WERI-Rb-1 (cell line): ENCODE data around the gene IQGAP1.

Experiments
- DNase-seq: peaks from one replicate; pipeline ENCODE4 v3.0.0-alpha.2; 2020
- H3K27ac ChIP-seq: fragments of 250-450 bp; sonication (Bioruptor Pico); 2 replicates; pipeline ENCODE4 v1.5.1; 2020; ENCODE audit warnings: mild to moderate bottlenecking, moderate library complexity
- H3K27me3 ChIP-seq: fragments of 250-450 bp; sonication (Bioruptor Pico); 2 replicates; pipeline ENCODE4 v1.5.1; 2021; ENCODE audit warnings: mild to moderate bottlenecking, low read depth, moderate library complexity; ENCODE audit not compliant: insufficient read depth, severe bottlenecking
- H3K36me3 ChIP-seq: fragments of 250-450 bp; sonication (Bioruptor Pico); 2 replicates; pipeline ENCODE4 v1.5.1; 2020; ENCODE audit warnings: mild to moderate bottlenecking, moderate library complexity
- H3K4me3 ChIP-seq: 2 replicates; pipeline ENCODE4 v1.5.1; 2011; ENCODE audit warnings: low read depth, mild to moderate bottlenecking, control low read depth, low read length
- H3K9me3 ChIP-seq: fragments of 250-450 bp; sonication (Bioruptor Pico); 2 replicates; pipeline ENCODE4 v1.5.1; 2021; ENCODE audit warnings: mild to moderate bottlenecking, moderate library complexity; ENCODE audit not compliant: severe bottlenecking
- TF ChIP-seq, protein P1 (sequence below): IDR thresholded peaks from 2 replicates; pipeline ENCODE4 v1.5.1; 2011; ENCODE audit warnings: low read depth, mild to moderate bottlenecking, control low read depth, inconsistent platforms, low read length

IQGAP1 gene

DNA sequence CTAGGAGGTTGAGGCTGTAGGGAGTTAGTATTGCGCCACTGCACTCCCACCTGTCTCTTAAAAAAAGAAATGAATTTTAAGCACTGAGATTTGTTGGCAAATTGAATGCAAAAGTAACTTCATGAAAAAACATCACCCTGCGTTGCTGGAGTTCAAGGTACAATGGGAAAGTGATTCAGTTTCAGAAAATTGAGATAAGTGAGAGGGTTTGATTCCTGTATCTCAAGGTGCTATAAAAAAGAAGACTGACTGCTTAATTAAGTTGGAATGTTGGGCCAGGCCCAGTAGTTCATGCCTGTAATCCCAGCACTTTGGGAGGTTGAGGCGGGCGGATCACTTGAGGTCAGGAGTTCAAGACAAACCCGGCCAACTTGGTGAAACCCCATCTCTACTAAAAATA is 39.1 kb downstream of the IQGAP1 start:
- TF ChIP-seq, protein P1, sequence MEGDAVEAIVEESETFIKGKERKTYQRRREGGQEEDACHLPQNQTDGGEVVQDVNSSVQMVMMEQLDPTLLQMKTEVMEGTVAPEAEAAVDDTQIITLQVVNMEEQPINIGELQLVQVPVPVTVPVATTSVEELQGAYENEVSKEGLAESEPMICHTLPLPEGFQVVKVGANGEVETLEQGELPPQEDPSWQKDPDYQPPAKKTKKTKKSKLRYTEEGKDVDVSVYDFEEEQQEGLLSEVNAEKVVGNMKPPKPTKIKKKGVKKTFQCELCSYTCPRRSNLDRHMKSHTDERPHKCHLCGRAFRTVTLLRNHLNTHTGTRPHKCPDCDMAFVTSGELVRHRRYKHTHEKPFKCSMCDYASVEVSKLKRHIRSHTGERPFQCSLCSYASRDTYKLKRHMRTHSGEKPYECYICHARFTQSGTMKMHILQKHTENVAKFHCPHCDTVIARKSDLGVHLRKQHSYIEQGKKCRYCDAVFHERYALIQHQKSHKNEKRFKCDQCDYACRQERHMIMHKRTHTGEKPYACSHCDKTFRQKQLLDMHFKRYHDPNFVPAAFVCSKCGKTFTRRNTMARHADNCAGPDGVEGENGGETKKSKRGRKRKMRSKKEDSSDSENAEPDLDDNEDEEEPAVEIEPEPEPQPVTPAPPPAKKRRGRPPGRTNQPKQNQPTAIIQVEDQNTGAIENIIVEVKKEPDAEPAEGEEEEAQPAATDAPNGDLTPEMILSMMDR = no peak
- Histone ChIP-seq H3K27ac (no peak overlapping the region), H3K9me3 (no peaks in the 10 kb centered on the region), H3K4me3 (no peak overlapping the region), H3K27me3 (no peaks in the 10 kb centered on the region), H3K36me3 (peaks cover 15% of the 10 kb centered on the region)
- no peak for DNase-seq

DNA sequence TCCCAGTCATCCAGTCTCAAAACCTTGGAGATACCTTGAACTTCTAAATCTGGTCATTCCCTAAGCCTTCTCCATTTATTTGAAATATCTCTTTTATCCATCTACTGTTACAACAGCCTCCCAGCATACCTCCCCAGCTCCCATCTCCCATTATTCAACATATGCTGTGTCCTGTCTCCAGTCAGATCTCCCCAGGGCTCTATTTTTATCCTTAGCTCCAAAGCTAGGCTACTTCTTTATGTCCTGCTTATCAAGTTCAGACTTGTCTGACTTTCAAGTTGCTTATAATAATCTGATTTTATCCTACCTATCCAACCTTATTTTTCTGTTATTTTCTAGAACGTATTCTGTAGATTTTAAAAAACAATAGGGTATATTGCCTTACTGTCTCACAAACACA is 44.2 kb downstream of the IQGAP1 start:
- Histone ChIP-seq H3K27ac (peak overlapping the region; percentile 25; the same call in 1 of the 2 replicates), H3K36me3 (peaks cover 18% of the 10 kb centered on the region), H3K9me3 (no peaks in the 10 kb centered on the region), H3K27me3 (no peaks in the 10 kb centered on the region), H3K4me3 (no peak overlapping the region)
- no peak for DNase-seq
- TF ChIP-seq, protein P1 = no peak

DNA sequence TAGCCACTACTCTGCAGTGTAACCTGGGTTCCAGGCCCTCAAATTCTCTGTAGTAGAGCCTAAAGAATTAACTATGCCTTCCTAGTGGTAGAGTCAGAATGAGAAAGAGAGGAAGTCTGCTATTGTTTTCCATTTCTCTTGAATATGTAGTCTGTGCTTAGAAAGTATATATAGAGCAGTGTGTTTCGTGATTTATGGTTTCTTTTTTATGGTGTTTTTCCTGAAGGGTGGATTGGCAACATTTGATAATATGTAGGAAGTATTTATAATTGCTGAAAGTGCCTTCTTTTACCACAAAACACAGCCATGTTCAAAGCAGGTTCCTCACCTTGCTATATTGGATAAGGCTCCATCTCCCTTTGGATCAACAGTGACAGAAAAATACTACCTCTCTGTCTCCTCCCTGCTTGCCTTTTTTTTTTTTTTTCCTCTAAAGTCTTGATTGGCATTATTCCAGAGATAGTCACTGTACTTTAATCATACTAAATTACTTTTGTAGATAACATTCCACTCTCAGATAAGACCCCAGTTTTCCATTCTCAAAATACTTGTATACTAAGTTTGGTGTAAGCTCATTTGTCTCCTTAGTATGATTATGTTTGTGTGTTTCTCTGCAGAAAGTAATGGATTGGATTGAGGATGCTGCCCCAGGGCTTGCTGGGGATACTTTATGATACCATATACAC is 47.8 kb downstream of the IQGAP1 start:
- TF ChIP-seq, protein P1 = no peak
- H3K27me3 ChIP-seq = no peaks in the 10 kb centered on the region
- no peak overlapping the region for H3K4me3 ChIP-seq
- H3K36me3 ChIP-seq = peaks cover 12% of the 10 kb centered on the region
- H3K9me3 ChIP-seq = no peaks in the 10 kb centered on the region
- H3K27ac ChIP-seq = no peak overlapping the region
- DNase-seq = no peak

- no peak overlapping the region for H3K27ac ChIP-seq
- H3K9me3 ChIP-seq = no peaks in the 10 kb centered on the region
- TF ChIP-seq, protein P1 = no peak
- no peak for DNase-seq
- no peaks in the 10 kb centered on the region for H3K27me3 ChIP-seq
- peaks cover 18% of the 10 kb centered on the region for H3K36me3 ChIP-seq
- H3K4me3 ChIP-seq = no peak overlapping the region
Measured at GRCh38 chr15:90436952-90437351, 48.9 kb downstream of the IQGAP1 start.

DNA sequence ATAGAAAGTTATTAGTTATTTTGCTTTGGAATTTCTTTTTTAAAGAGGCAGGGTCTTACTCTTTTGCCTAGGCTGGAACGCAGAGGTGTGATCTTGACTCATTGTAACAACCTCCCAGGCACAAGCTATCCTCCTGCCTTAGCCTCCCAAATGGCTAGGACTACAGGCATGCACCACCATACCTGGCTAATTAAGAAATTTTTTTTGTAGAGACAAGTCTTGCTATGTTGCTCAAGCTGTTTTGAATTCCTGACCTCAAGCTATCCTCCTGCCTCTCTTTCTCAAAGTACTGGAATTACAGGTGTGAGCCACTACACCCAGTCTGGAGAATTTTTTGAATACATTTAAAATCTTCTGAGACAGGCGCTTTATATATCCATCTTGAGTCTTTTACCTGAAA is 49.5 kb downstream of the IQGAP1 start:
- Histone ChIP-seq H3K27ac (no peak overlapping the region), H3K27me3 (no peaks in the 10 kb centered on the region), H3K9me3 (no peaks in the 10 kb centered on the region), H3K4me3 (no peak overlapping the region), H3K36me3 (peaks cover 19% of the 10 kb centered on the region)
- TF ChIP-seq, protein P1 = no peak
- no peak for DNase-seq

GRCh38 chr15:90439946-90440345 is 51.9 kb downstream of the IQGAP1 start:
- no peaks in the 10 kb centered on the region for H3K27me3 ChIP-seq
- TF ChIP-seq, protein P1 = no peak
- no peak for DNase-seq
- peaks cover 21% of the 10 kb centered on the region for H3K36me3 ChIP-seq
- no peaks in the 10 kb centered on the region for H3K9me3 ChIP-seq
- H3K27ac ChIP-seq = no peak overlapping the region
- H3K4me3 ChIP-seq = no peak overlapping the region
